CD4-positive, alpha-beta memory T cell (primary cell): ENCODE data around the gene SLC23A2. TPM values are rescaled to one million over a fixed set of nuclear protein-coding genes. Genes with fewer than 3 reads are reported as not detected.

Experiments
- CTCF ChIA-PET: fragments of 350-600 bp; sonication (Branson Sonifier 250); formaldehyde crosslinking; loops from one replicate; lab custom pipeline; 2021; ENCODE audit warnings: inconsistent platforms; ENCODE audit not compliant: partially characterized antibody; lab: Charles Lee
- POLR2A ChIA-PET: fragments of 350-600 bp; sonication (Branson Sonifier 250); formaldehyde crosslinking; loops from one replicate; lab custom pipeline; 2021; ENCODE audit not compliant: partially characterized antibody; lab: Charles Lee
- DNase-seq, 5 donors: peaks; one replicate each; pipeline versions ENCODE4 v3.0.0 to v3.0.0-alpha.2; 2020 to 2022; ENCODE audit warnings: mixed read lengths in 1 of 5
- H3K27ac ChIP-seq: one replicate; pipeline ENCODE4 v1.7.0; 2013; ENCODE audit warnings: low read depth, low read length
- H3K27me3 ChIP-seq: 2 replicates; pipeline ENCODE4 v1.7.0; 2013; ENCODE audit warnings: mild to moderate bottlenecking, low read length, moderate library complexity; ENCODE audit not compliant: insufficient read depth
- H3K36me3 ChIP-seq: 2 replicates; pipeline ENCODE4 v1.7.0; 2013; ENCODE audit warnings: mild to moderate bottlenecking, low read length, moderate library complexity; ENCODE audit not compliant: insufficient read depth
- H3K4me1 ChIP-seq: 2 replicates; pipeline ENCODE4 v1.7.0; 2013; ENCODE audit warnings: mild to moderate bottlenecking, low read length, moderate library complexity; ENCODE audit not compliant: insufficient read depth
- H3K4me3 ChIP-seq, 2 donors: one replicate each; pipeline ENCODE4 v1.7.0; 2013; ENCODE audit warnings: low read length in 2 of 2, mild to moderate bottlenecking in 1 of 2
- H3K9me3 ChIP-seq, 2 donors: one replicate each; pipeline ENCODE4 v1.7.0; 2013; ENCODE audit warnings: low read length in 2 of 2, control low read depth in 1 of 2; ENCODE audit not compliant: control insufficient read depth in 1 of 2
- H3K27ac Mint-ChIP-seq, 7 donors: one replicate each; pipeline ENCODE4 v1.8.0; 2020 to 2021; ENCODE audit warnings: mixed read lengths in 7 of 7, mild to moderate bottlenecking in 6 of 7, inconsistent platforms in 3 of 7, moderate library complexity in 3 of 7
- H3K27me3 Mint-ChIP-seq, 2 donors: one replicate each; pipeline ENCODE4 v1.8.0; 2020 to 2021; ENCODE audit warnings: mixed read lengths in 2 of 2
- H3K36me3 Mint-ChIP-seq, 2 donors: one replicate each; pipeline ENCODE4 v1.8.0; 2020 to 2021; ENCODE audit warnings: mixed read lengths in 2 of 2, inconsistent platforms in 1 of 2, mild to moderate bottlenecking in 1 of 2
- H3K4me1 Mint-ChIP-seq, 4 donors: one replicate each; pipeline ENCODE4 v1.8.0; 2020 to 2021; ENCODE audit warnings: mixed read lengths in 4 of 4, mild to moderate bottlenecking in 1 of 4
- H3K4me3 Mint-ChIP-seq, 8 donors: one replicate each; pipeline ENCODE4 v1.8.0; 2020 to 2021; ENCODE audit warnings: mixed read lengths in 8 of 8, mild to moderate bottlenecking in 7 of 8, moderate library complexity in 6 of 8, inconsistent platforms in 3 of 8
- H3K9me3 Mint-ChIP-seq, 8 donors: one replicate each; pipeline ENCODE4 v1.8.0; 2020 to 2021; ENCODE audit warnings: mixed read lengths in 8 of 8, mild to moderate bottlenecking in 5 of 8, inconsistent platforms in 3 of 8, moderate library complexity in 1 of 8
- intact Hi-C: fragments of 100-400 bp; cut with micrococcal nuclease; formaldehyde crosslinking; loops from one replicate; pipeline ENCODE4 v1.15.1; 2023
- polyA plus RNA-seq, 2 donors: library from polyadenylated mRNA; unstranded; fragments of 300-500 nt; fragmentation: Illumina TruSeq; gene quantifications; one replicate each; pipeline ENCODE4 v1.2.3, GENCODE V29; 2021
- total RNA-seq, 2 experiments: library from RNA; stranded (reverse); gene quantifications; one replicate each; pipeline ENCODE4 v1.2.3, GENCODE V29; 2021

SLC23A2 gene
- total and polyA plus RNA-seq, 4 experiments from 2014 or later: 4.3 to 22.6 (median 16.6) TPM

DNA sequence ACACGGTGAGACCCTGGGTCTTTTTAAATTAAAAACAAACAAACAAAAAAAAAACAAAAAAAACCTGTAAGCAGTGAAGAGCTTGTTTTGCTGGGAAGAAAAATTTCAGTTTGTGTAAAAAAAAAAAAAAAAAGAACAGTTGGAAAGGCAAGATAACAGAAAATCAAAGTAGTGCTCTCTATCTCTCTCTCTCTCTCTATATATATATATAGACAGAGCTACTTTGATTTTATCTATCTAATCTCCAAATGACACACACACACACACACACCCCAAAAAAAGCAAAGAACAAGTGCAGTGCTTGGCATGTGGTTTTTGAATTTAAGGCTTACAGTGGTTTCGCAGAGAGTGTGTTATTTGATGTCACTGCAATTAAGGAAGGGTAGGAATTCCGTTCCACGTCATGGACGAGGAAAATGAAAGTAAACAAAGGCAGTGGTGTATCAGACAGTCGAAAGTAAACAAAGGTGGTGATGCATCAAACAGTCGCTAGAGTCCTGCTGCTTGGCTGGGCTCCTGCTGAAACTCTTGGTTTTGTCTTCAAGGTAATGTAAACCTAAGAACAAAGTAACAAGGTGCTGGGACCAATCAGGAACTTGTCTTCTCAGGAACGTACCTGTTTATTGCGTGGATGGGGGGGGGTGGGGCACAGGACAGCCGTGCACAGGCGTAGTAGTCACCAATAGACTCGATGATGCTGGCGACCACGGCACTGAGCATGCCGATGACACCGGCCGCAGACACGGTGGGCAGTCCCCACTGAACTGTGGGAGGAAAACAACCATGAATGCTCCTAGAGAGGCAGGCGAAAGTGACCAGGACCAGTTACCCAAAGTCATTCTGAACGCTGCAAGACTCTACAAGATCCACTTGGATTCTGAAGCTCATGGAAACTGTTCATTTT is 131.8 kb downstream of the SLC23A2 start:
- intact Hi-C loops: loop anchor here (5.0 kb wide), 1 partner anchor 57 kb away; no protein-coding TSS in a partner anchor
- H3K36me3 Mint-ChIP-seq: peaks cover 44 to 68% of the 10 kb centered on the region in 2 donors
- Histone ChIP-seq H3K9me3 (no peaks in the 10 kb centered on the region), H3K4me3 (no peak overlapping the region), H3K27ac (peak overlapping the region; percentile 37), H3K36me3 (peaks cover 20% of the 10 kb centered on the region), H3K27me3 (no peaks in the 10 kb centered on the region), H3K4me1 (peaks cover 14% of the 10 kb centered on the region)
- H3K4me1 Mint-ChIP-seq: peaks cover 12 to 24% (median 16%) of the 10 kb centered on the region in 4 donors
- peak overlapping the region; percentile 77 to 91 (median 82) for H3K27ac Mint-ChIP-seq
- peak overlapping the region; percentile 37 to 83 (median 60) for H3K4me3 Mint-ChIP-seq
- CTCF ChIA-PET: interaction anchor here (0.6 to 1.8 kb wide), 5 partner anchors 8 to 190 kb away, joined by 3 to 9 read pairs (median 4); no protein-coding TSS in a partner anchor
- H3K27me3 Mint-ChIP-seq: no peaks in the 10 kb centered on the region
- no peaks in the 10 kb centered on the region for H3K9me3 Mint-ChIP-seq
- POLR2A ChIA-PET: interaction anchor here (0.6 to 1.2 kb wide), 2 partner anchors 57 to 58 kb away, joined by 3 read pairs; no protein-coding TSS in a partner anchor
- DNase-seq: peak; percentile 59 to 73 (median 69)

DNA sequence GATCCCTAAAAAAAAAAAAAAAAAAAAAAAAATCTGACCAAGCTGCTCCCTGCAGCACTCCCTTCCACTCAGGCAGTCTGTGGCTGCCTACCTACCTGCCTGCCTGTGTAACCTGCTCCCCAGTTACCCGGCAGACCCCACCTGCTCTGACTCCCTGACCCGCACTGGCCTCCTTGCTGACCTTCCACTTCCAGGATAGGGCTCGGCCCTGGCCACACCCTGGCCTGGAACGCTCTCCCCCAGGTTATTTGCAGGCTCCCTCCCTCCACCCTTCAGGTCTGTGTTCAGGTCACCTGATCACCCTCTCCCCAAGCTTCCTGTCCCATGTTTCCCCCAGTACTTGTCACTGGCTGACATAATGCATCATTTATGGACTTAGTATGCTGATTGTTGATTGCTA is 134.3 kb downstream of the SLC23A2 start:
- DNase-seq: no peak
- no peak overlapping the region for H3K4me3 ChIP-seq
- no peak overlapping the region for H3K27ac ChIP-seq
- H3K4me1 ChIP-seq: peaks cover 14% of the 10 kb centered on the region
- H3K27me3 ChIP-seq: no peaks in the 10 kb centered on the region
- H3K9me3 Mint-ChIP-seq: no peaks in the 10 kb centered on the region
- no peaks in the 10 kb centered on the region for H3K9me3 ChIP-seq
- ChIA-PET POLR2A (no interaction called here), CTCF (no interaction called here)
- peaks cover 25% of the 10 kb centered on the region for H3K36me3 ChIP-seq
- peak overlapping the region in 4 of 7 donors; percentile 42 to 75 (median 47) for H3K27ac Mint-ChIP-seq
- peaks cover 12 to 24% (median 16%) of the 10 kb centered on the region in 4 donors for H3K4me1 Mint-ChIP-seq
- no peaks in the 10 kb centered on the region for H3K27me3 Mint-ChIP-seq
- H3K4me3 Mint-ChIP-seq: no peak overlapping the region
- intact Hi-C loops: loop anchor here (5.0 kb wide), 1 partner anchor 55 kb away; no protein-coding TSS in a partner anchor
- peaks cover 39 to 61% of the 10 kb centered on the region in 2 donors for H3K36me3 Mint-ChIP-seq

DNA sequence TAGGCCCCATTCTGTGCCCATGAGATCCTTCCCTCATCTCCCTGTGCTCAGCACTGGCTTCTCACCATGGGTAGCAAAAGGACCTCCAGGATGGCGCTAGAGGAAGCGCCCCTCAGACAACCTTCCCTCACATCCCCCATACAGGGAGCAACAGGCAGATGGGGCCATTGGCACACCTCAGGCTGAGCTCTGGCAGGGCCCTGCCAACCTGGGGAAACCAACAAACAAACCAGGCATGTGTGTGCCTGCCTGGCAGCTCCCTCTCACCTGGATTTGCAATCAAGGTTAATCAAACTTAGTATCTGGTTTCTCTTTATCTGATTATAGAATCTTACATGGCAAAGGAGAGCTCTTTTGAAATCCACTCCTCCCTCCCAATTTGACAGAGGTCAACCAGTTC is 134.9 kb downstream of the SLC23A2 start:
- Histone ChIP-seq H3K27me3 (no peaks in the 10 kb centered on the region), H3K4me1 (peaks cover 14% of the 10 kb centered on the region), H3K27ac (no peak overlapping the region), H3K4me3 (no peak overlapping the region), H3K36me3 (peaks cover 32% of the 10 kb centered on the region), H3K9me3 (no peaks in the 10 kb centered on the region)
- ChIA-PET CTCF (no interaction called here), POLR2A (no interaction called here)
- Mint-ChIP-seq H3K27ac (peak overlapping the region in 1 of 7 donors; percentile 52), H3K9me3 (no peaks in the 10 kb centered on the region), H3K36me3 (peaks cover 45 to 64% of the 10 kb centered on the region in 2 donors), H3K27me3 (no peaks in the 10 kb centered on the region), H3K4me3 (no peak overlapping the region), H3K4me1 (peaks cover 12 to 24% (median 16%) of the 10 kb centered on the region in 4 donors)
- no peak for DNase-seq
- intact Hi-C loops: loop anchor here (5.0 kb wide), 1 partner anchor 54 kb away; no protein-coding TSS in a partner anchor

DNA sequence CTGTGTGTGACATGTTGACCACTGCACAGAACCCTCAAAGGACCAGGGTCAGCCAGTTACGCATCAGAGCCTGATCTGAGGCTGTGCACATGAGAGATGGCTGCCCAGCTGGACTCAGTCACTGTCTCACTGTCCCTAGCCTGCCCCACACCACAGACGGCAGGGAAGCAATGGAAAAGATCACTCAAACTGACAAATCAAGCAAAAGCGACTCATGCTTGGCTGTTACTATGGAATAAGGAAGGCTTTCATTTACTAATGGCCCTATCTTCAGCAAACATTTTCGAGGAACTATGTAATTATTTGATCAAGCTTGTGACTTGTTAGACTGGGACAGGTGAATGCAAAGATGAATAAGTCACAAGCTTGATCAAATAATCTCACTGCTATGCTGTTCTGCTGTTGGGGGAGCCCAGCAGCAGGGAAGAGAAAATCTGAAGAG is 137.0 kb downstream of the SLC23A2 start:
- Histone ChIP-seq H3K27me3 (no peaks in the 10 kb centered on the region), H3K27ac (no peak overlapping the region), H3K36me3 (peaks cover 43% of the 10 kb centered on the region), H3K9me3 (no peaks in the 10 kb centered on the region), H3K4me3 (no peak overlapping the region), H3K4me1 (peaks cover 6% of the 10 kb centered on the region)
- Mint-ChIP-seq H3K27me3 (no peaks in the 10 kb centered on the region), H3K4me3 (no peak overlapping the region), H3K27ac (peak overlapping the region in 2 of 7 donors; percentile 33 to 37), H3K4me1 (peaks cover 4 to 9% (median 7%) of the 10 kb centered on the region in 4 donors), H3K36me3 (peaks cover 58 to 68% of the 10 kb centered on the region in 2 donors), H3K9me3 (no peaks in the 10 kb centered on the region)
- no peak for DNase-seq
- intact Hi-C loops: no loop called here
- POLR2A ChIA-PET: no interaction called here
- CTCF ChIA-PET: no interaction called here

DNA sequence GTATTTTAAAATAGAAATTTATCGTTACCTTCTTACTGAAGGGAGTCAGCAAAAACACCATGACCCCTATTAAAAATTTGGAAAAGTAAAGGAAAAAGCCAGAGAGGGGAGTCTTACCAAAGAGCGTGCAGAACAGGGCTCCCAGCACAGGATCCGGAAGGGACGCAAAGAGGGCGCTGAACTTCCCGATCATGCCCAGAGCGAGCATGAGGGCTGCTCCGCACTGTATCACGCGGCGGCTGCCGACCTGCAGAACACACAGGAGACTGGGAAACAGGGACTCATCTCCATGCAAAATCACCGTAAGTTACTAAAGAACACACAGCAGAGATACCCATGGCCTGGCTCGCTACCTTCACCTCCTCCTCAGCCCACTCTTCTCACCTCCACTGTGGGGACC is 138.6 kb downstream of the SLC23A2 start:
- Mint-ChIP-seq H3K27me3 (no peaks in the 10 kb centered on the region), H3K4me1 (peaks cover 0 to 5% (median 2%) of the 10 kb centered on the region in 4 donors), H3K36me3 (peaks cover 72 to 74% of the 10 kb centered on the region in 2 donors), H3K27ac (peak overlapping the region in 1 of 7 donors; percentile 77), H3K4me3 (no peak overlapping the region), H3K9me3 (no peaks in the 10 kb centered on the region)
- intact Hi-C loops: no loop called here
- Histone ChIP-seq H3K9me3 (no peaks in the 10 kb centered on the region), H3K4me1 (no peaks in the 10 kb centered on the region), H3K36me3 (peaks cover 54% of the 10 kb centered on the region), H3K27ac (no peak overlapping the region), H3K27me3 (no peaks in the 10 kb centered on the region), H3K4me3 (no peak overlapping the region)
- no peak for DNase-seq
- ChIA-PET CTCF (no interaction called here), POLR2A (no interaction called here)

DNA sequence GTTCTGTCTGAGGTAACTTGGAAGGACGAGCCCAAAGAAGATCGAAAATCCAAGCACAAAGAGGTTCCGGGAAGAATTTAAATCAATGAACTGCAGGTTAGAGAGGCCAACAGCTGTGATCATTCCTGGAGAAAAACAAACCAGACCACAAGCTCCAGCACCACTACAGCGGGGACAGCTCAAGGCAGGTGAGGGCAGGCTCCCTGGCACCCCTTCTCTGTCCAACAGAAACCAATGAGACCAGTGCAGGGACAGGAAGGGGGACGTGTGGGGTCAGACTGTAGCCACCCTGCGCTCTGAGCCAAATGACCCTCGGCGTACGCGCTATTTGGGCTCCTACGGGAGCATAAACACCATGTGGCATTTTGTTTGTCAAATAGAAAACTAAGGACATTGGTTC is 139.3 kb downstream of the SLC23A2 start:
- Mint-ChIP-seq H3K4me1 (peaks cover 0 to 4% (median 1%) of the 10 kb centered on the region in 4 donors), H3K4me3 (no peak overlapping the region), H3K36me3 (peaks cover 71 to 76% of the 10 kb centered on the region in 2 donors), H3K27me3 (no peaks in the 10 kb centered on the region), H3K9me3 (no peaks in the 10 kb centered on the region), H3K27ac (peak overlapping the region in 1 of 7 donors; percentile 36)
- intact Hi-C loops: no loop called here
- no peaks in the 10 kb centered on the region for H3K9me3 ChIP-seq
- H3K27me3 ChIP-seq: no peaks in the 10 kb centered on the region
- H3K4me1 ChIP-seq: no peaks in the 10 kb centered on the region
- peaks cover 58% of the 10 kb centered on the region for H3K36me3 ChIP-seq
- DNase-seq: no peak
- H3K27ac ChIP-seq: no peak overlapping the region
- ChIA-PET CTCF (no interaction called here), POLR2A (no interaction called here)
- H3K4me3 ChIP-seq: no peak overlapping the region

DNA sequence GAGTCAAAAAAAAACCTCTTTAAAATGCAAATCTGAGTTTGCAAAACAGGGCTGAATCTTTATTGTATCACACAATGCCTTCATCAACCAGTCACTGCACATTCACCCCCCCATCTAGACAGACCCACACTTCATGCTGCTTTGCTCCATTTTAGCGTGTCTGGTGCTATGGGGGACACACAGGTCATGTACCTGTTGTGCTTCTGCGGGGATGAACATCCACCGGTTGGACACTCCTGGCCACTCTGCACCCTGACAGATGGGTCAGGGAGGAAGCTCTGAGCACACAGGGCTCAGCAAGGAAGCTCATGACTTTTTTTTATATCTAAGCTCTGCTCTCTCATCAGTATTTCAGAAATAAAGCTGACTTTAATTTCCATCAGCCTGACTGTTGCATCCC is 143.3 kb downstream of the SLC23A2 start:
- peaks cover 64 to 88% of the 10 kb centered on the region in 2 donors for H3K36me3 Mint-ChIP-seq
- POLR2A ChIA-PET: no interaction called here
- Histone ChIP-seq H3K9me3 (no peaks in the 10 kb centered on the region), H3K36me3 (peaks cover 43% of the 10 kb centered on the region), H3K27me3 (no peaks in the 10 kb centered on the region), H3K4me1 (no peaks in the 10 kb centered on the region), H3K4me3 (no peak overlapping the region), H3K27ac (no peak overlapping the region)
- no peak overlapping the region for H3K4me3 Mint-ChIP-seq
- H3K4me1 Mint-ChIP-seq: peaks cover 0 to 4% (median 1%) of the 10 kb centered on the region in 4 donors
- no peaks in the 10 kb centered on the region for H3K9me3 Mint-ChIP-seq
- intact Hi-C loops: no loop called here
- CTCF ChIA-PET: no interaction called here
- no peaks in the 10 kb centered on the region for H3K27me3 Mint-ChIP-seq
- H3K27ac Mint-ChIP-seq: peak overlapping the region in 3 of 7 donors; percentile 48 to 88 (median 73)
- DNase-seq: no peak
